HL-60 (cell line): ENCODE results near the gene CIC.

Experiments used
- DNase-seq, 2 experiments: peaks; one replicate each; pipeline ENCODE4 v3.0.0-alpha.2; 2010 to 2020; ENCODE audit warnings: low read depth in 1 of 2, low spot score in 1 of 2
- H3K27ac ChIP-seq: fragments of 250-450 bp; sonication (Bioruptor Pico); replicated peaks from 2 replicates; pipeline ENCODE4 v1.5.1; 2020; ENCODE audit warnings: mild to moderate bottlenecking, moderate library complexity
- H3K27me3 ChIP-seq: fragments of 250-450 bp; sonication (Bioruptor Pico); 2 replicates; pipeline ENCODE4 v1.5.1; 2021; ENCODE audit warnings: mild to moderate bottlenecking, moderate library complexity; ENCODE audit not compliant: insufficient read depth, poor library complexity, severe bottlenecking
- H3K4me3 ChIP-seq: replicated peaks from 2 replicates; pipeline ENCODE4 v1.5.1; 2011; ENCODE audit warnings: mild to moderate bottlenecking, control low read depth, low read length; ENCODE audit not compliant: insufficient read depth
- CTCF ChIP-seq: IDR thresholded peaks from one replicate; pipeline ENCODE4 v1.5.1; 2011; ENCODE audit warnings: low read length, control low read depth, inconsistent platforms; ENCODE audit not compliant: insufficient read depth
- GABPA ChIP-seq: IDR thresholded peaks from 2 replicates; pipeline ENCODE4 v1.6.1; 2012; ENCODE audit warnings: low read depth
- POLR2AphosphoS5 ChIP-seq: IDR thresholded peaks from 2 replicates; pipeline ENCODE4 v1.6.1; 2012; ENCODE audit warnings: low read depth
- REST ChIP-seq: IDR thresholded peaks from 2 replicates; pipeline ENCODE4 v1.6.1; 2012; ENCODE audit warnings: low read depth; ENCODE audit not compliant: insufficient replicate concordance
- SPI1 ChIP-seq: IDR thresholded peaks from 2 replicates; pipeline ENCODE4 v1.6.1; 2012; ENCODE audit warnings: low read depth, mild to moderate bottlenecking, borderline replicate concordance

CIC gene

GRCh38 chr19:42290523-42291434 lies 21.7 kb downstream of the CIC start:
- peak in 1 of 2 experiments; percentile 43 for DNase-seq
- Histone ChIP-seq H3K27ac (no peak overlapping the region), H3K27me3 (no peaks in the 10 kb centered on the region), H3K4me3 (no peak overlapping the region)
- TF ChIP-seq REST (no peak), CTCF (peak; percentile 30)

- H3K27ac ChIP-seq: no peak overlapping the region
- no peaks in the 10 kb centered on the region for H3K27me3 ChIP-seq
- no peak overlapping the region for H3K4me3 ChIP-seq
- DNase-seq: no peak
- TF ChIP-seq CTCF: no peak
- TF ChIP-seq REST: no peak
- TF ChIP-seq GABPA: no peak
- TF ChIP-seq SPI1: no peak
- TF ChIP-seq POLR2AphosphoS5: no peak
These were observed 22.4 kb downstream of the CIC start for GRCh38 chr19:42291435-42291810.

GRCh38 chr19:42292042-42292960 lies 23.2 kb downstream of the CIC start:
- no peak overlapping the region for H3K4me3 ChIP-seq
- no peak for DNase-seq
- H3K27me3 ChIP-seq: no peaks in the 10 kb centered on the region
- H3K27ac ChIP-seq: no peak overlapping the region
- no peak for TF ChIP-seq SPI1
- TF ChIP-seq CTCF: no peak
- no peak for TF ChIP-seq POLR2AphosphoS5
- TF ChIP-seq REST: no peak
- TF ChIP-seq GABPA: no peak
